Fibroblast of pulmonary artery (primary cell): ENCODE results near the gene UBE2QL1.

ENCODE experiments used
- DNase-seq: peaks from one replicate; pipeline ENCODE4 v3.0.0-alpha.2; 2010; ENCODE audit warnings: low read depth
- H3K4me3 ChIP-seq: replicated peaks from 2 replicates; pipeline ENCODE4 v1.5.1; 2011; ENCODE audit warnings: low read depth, mild to moderate bottlenecking, control low read depth, low read length, moderate library complexity
- TF ChIP-seq, protein P1 (sequence below): IDR thresholded peaks from 2 replicates; pipeline ENCODE4 v1.5.1; 2011; ENCODE audit warnings: mild to moderate bottlenecking, control low read depth, low read length, inconsistent platforms; ENCODE audit errors: missing control alignments

The UBE2QL1 gene

DNA sequence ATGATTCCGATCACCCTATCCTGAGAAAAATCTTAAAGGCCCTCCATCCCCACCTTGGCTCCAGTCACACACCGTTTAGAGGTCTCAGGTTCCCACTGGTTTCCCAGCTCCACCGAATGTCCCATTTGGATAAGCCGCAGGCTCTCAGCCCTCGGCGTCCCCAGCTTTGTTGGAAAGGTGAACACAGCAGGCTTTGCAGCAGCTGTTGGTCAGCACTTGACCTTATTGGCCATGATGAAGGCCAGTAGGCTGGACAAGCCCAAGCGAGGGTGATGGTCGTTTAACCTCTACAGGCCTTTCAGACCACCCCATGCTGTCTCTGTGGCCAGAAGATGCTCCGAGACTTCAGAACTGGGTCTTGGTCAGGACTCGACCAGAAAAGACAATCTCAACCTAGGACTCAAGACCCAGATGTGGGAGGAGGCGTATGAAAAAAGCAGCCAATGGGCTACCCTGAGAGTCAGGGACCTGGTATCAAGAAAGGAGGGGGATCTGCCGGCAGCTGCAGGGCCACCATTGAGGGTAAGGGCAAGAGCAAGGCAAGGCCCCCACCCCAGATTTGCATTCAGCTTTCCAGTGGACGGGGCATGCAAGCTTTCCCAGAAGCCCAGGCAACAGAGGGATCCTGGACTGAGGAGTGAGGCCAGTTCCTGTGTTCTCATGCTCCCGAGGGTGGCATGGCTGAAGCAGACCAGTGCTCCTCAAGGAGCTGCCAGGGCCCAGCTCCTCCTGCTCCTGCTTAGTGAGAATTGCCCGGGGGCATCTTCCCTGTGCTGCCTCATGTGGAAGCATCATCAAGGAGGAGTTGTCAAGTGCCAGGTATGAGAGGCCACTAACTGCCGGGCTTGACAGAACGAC, 13.4 kb downstream of the UBE2QL1 start:
- no peak overlapping the region for H3K4me3 ChIP-seq
- TF ChIP-seq, protein P1, sequence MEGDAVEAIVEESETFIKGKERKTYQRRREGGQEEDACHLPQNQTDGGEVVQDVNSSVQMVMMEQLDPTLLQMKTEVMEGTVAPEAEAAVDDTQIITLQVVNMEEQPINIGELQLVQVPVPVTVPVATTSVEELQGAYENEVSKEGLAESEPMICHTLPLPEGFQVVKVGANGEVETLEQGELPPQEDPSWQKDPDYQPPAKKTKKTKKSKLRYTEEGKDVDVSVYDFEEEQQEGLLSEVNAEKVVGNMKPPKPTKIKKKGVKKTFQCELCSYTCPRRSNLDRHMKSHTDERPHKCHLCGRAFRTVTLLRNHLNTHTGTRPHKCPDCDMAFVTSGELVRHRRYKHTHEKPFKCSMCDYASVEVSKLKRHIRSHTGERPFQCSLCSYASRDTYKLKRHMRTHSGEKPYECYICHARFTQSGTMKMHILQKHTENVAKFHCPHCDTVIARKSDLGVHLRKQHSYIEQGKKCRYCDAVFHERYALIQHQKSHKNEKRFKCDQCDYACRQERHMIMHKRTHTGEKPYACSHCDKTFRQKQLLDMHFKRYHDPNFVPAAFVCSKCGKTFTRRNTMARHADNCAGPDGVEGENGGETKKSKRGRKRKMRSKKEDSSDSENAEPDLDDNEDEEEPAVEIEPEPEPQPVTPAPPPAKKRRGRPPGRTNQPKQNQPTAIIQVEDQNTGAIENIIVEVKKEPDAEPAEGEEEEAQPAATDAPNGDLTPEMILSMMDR, result no peak
- DNase-seq, result no peak

DNA sequence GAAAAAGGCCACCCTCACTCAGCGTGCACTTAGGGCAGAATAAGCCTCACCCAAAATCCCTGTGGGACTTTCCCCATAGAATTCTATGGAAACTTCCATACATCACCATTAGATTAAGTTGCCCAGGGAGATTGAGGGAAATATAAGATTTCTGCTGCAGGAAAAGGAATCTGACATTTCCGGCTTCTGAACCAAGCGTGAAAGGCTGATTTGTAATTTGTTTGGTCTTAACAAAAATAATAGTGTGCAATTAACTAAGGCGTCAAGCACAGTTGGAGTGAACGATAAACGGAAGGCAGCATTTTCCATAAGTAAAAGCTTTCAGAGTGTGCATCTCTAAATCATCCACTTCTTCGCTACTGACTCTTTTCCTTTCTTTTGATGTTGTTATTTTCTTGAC, 14.0 kb downstream of the UBE2QL1 start:
- no peak for DNase-seq
- TF ChIP-seq, protein P1, result no peak
- no peak overlapping the region for H3K4me3 ChIP-seq

DNA sequence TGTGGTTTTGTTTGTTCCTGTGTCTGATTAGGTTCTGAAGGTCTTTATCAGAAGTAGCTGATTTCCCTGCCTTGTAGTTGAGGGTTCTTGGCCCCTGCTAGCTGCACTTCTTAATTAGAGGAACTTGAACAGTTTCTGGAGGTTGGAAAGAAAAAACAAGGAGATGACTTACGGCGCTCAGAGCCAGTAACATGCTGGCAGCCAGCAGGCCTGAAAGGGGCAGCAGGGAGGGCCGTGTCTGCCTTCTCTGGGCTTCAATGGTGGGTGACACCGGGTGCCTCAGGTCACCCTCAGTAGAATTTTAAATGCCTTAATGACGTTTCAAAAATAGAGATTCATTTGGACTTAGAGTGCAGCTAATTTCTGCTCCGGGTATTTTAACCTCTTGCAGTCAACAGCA, 15.8 kb downstream of the UBE2QL1 start:
- no peak overlapping the region for H3K4me3 ChIP-seq
- TF ChIP-seq, protein P1, result no peak
- no peak for DNase-seq

DNA sequence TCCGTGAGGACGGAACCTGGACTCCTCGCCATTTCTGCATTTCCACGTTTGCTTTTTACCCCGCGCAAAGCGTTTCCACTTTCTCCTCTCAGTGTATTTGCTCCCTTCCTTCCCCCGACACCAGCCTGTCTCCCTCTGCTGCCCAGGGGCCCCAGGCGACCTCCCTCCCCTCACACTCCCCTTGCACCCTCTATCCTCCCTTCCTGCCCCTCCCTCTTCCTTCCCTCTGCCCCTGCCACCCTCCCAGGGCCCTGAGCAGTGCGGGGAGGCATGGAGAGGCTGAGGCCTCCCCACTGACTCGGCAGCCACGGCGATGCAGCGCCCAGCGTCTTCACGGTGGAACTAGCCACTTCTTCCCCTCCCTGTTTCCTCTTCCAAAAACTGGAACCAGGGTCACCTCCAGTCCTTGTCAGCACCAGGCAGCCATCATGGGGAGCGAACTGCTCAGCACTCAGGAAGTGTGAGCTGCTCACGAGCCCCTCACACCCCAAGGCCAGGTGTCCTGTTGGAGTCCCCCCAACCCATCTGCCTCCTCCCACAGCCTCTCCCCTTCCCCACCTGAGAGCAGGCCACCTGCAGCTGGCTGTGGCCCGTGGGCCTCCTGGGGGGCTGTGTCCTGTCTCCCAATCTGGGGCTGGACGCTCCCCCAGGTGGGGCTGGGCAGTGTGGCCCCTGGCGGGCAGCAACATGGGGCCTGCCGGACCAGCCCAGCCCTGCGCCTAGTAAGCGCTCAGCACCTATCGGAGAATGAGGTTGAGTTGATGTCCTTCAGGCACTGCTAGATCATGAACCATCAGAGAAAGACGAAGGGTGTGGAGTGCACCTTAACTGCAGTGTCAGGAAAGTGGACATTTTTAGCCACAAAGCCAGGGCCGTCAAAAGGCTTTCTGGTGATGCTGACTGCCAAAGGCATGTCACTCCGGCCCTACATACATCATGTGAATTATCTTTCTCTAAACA, 17.5 kb downstream of the UBE2QL1 start:
- H3K4me3 ChIP-seq, result no peak overlapping the region
- TF ChIP-seq, protein P1, result no peak
- no peak for DNase-seq

DNA sequence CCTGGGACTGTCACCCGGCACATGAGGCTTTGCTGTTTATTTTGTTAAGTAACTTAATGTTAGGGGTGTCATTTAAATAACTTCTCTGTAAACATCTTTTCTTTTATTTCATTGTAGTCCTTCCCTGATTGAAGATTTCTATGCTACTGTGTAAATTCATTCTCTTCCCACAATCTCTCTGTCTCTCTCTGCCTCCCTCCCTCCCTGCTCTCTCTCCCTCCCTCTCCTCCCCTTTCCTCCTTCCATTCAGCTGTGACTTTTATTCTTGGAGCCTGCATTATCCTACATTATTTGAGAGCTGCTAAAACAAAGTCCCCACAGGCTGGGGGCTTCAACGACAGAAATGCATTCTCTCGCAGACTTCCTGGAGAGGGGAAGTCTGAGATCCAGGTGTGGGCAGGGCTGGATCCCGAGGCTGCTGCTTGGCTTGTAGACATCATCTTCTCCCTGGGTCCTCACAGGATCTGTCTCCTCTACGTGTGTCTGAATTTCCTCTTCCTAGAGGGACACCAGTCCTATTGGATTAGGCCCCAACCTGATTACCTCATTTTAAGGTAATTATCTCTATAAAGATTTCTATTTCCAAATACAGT, 18.4 kb downstream of the UBE2QL1 start:
- TF ChIP-seq, protein P1, result no peak
- no peak overlapping the region for H3K4me3 ChIP-seq
- DNase-seq, result no peak

DNA sequence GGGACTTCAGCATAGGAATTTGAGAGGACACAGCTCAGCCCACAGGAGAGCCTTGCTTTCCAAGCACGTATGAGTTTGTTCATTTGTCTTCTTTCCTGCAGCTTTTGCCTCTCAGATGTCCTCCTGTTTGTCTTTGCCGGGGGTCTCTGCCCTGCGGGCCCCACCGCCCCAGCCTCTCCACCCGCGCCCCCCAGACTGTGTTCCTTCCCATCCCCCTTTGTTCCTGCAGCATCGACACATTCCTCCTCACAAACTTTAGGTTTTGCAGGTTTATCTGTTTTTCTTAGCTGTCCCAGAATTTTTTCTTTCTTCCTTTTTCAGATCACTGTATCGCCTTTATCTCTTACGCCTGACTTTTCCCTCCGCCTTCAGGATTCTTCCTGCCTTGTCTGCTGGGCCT, 18.9 kb downstream of the UBE2QL1 start:
- no peak overlapping the region for H3K4me3 ChIP-seq
- TF ChIP-seq, protein P1, result no peak
- no peak for DNase-seq
